ENCODE results near the gene AFG1L.
"Not testable (repeated sequence)": the region's sequence is repeated elsewhere in the genome, so short reads cannot be mapped to it uniquely, and the experiment has no call there.

Gene AFG1L

DNA sequence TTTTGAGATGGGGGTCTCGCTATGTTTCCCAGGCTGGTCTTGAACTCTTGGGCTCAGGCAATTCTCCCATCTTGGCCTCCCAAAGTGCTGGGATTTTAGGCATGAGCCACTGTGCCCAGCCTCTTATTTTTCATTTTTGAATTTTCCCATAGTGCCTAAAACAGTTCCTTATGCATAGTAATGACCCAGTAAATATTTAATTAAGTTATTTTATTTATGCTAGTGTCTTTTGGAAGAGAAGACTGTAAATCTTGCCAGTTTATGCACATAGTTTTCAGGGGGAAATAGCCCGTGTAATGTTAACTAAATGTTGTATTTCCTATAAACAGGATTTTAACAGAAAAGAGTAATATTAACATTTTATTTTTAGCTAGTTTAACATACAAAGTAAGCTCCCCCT is 60.3 kb downstream of the AFG1L start:
- DNase-seq: no peak

DNA sequence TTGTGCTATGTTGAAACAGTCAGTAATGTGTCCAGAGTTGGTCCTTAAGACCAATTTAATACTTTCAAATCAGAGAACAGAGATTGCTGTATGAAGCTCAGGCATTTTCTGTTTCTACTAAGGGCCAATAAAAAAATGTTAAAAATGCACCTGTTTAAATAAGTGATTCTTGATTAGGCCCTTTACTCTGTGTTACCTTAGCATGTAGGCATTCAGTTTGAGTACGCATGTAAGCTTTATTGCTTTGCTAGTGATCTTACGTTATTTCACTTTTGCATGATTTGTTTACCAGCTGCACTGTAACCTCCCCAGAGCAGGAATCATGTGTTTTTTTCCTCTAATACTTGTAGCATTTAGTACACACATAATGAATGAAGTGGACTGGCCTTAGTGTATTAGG is 61.0 kb downstream of the AFG1L start:
- DNase-seq: no peak

DNA sequence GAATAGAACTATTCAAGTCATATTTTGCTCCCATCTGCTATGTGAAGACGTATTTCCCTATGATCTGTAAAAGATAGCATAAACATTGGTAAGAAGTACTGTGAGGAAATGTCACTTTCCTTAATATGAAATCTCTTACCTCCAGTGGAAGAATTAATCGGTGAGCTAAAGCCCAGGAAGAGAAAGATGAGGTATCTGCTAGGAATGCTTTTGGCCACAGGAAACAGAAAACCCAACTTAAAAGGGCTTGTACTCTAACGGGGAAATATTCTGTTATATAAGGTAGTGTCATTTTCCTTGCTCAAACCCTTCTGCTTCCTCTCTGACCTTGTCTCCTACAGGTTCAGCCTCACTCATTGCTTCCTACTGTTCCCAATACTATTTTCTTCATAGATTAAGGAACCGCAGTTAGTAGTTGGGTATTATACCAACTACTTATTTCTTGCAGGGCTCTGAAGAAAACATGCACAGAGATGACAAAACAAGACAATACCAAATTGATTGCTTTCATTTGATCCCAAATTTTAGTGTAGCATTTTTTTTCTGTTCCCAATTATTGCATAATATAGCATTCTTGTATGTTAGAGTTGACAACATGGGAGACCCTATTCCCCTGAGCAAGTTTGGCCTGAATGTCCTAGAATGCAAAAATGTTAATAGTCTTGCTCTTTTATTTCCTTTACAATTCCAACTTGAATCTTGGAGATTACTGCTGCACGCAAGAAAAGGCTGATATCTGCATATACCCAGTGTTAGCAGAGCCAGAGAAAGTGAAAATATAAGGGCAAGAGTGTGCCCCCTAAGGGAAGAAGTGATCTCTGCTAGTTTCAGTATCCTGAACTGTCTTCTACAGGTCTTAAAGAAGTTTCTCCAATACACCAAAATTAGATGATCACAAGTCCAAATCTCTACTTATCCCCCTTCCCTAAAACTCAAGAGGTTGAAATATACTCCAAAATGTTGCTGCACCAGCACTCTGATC is 65.3 kb downstream of the AFG1L start:
- DNase-seq: no peak

DNA sequence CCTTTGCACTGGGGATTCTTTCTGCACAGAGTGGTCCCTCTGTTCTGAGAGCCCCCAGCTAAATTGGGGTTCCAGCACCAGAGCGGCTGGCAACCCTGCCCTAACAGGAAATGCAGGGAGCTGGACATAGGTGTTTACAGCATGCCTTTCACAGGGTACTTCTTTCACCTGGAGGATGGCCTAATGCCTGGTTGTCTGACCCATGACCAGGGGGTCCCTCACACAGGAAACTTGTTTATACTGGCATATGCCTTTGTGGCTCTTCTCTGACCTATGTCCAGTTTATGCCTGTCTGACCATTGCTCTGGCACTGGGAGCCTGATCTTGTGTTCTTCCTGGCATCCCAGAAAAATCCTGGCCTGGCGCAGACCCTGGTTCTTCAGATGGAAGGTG is 66.1 kb downstream of the AFG1L start:
- DNase-seq: no peak

DNA sequence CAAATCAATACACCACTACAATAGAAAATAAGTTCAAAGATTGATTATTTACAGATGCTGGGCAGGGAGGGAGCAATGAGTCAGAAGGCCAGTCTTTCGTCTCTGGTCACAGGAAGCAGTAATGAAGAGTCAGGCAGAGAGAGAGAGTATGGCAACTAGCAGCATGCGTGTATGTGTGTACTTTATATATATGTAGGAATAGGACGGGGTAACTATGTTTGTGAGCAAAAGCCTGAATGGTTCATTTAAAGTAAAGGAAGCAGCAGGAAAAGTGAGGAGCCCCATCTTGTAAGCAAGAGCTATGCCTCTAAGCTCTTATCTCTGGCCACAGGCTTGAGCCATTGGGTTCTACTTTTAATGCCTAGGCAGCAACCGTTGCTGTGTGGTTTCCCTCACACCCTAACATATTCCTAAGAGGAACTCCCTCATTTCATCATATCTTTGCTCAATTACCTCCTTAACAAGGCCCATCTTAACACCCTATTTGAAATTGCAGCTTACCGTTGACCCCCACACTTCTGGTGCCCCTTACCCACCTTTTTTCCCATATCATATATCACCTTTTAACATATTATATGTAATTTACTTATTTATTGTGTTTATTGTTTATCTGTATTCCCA is 66.6 kb downstream of the AFG1L start:
- DNase-seq: no peak

DNA sequence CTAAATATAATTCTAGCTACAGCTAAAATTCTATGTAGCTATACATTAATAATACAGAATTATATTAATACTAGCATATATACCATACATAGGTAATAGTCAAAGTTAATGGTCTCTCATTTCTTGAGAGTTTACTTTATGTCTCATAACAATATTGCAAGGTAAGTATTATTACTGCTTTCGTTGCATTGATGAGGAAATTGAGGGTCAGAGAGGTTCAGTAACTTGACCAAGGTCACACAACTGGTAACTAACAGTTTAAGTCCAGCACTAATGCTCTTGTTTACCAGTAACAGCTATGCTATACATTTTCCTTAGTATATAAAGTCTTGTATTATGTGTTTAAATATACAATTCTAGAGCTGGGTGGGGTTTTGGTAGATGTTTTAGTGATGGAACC is 67.6 kb downstream of the AFG1L start:
- no peak for DNase-seq

DNA sequence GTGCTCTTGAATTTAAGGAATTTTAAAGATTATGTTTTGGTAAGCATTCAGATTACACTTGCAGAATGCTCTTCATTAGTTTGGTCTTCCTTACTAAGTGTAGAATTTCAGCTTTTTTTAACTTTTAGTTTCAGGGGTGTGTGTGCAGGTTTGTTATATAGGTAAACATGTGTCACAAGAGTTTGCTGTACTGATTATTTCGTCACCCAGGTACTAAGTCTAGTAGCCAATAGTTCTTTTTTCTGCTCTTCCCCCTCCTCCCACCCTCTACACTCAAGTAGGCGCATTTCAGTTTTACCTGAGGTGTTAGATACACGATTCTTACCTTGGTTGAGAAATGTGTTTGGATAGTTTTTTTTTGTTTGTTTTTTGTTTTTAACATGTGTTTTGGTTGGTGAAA is 68.3 kb downstream of the AFG1L start:
- no peak for DNase-seq

DNA sequence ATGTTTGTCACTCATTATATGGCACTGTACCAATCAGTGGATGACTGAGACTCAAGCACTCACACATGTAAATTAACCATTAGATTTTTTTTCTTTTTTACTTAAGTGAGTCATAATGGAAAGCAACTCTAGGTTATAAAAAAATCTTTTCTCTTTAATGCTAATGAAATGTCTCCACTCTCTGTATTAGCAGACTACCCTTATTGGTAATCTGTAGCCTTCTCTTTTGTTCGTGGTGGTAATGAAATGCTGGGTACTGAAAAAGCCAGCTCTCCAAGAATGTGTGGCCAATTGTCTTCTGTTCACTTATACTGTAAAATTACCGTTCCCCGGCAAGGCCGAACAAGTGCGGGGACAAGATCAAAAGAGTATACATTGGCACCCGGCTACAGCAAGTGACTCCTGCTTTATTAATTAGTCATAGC is 69.0 kb downstream of the AFG1L start:
- DNase-seq: no peak

DNA sequence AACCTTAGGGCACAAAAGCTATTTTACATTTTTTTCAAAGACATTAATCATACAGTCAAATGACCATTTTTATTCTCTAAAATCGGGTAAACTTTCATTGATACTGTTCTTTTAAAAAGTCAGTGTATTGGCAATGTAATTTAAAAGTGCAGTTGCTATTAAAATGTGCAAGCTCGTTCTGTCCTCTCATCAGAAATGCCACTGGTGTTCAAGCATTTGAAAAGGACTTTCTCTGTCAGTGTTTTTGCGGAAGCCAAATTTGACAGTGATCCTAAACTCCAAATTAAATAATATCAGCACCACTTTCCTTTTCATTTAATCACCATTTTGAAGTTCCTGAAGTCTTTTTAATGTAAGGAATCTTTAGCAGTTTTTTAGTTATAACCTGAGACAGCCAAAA is 69.6 kb downstream of the AFG1L start:
- no peak for DNase-seq

DNA sequence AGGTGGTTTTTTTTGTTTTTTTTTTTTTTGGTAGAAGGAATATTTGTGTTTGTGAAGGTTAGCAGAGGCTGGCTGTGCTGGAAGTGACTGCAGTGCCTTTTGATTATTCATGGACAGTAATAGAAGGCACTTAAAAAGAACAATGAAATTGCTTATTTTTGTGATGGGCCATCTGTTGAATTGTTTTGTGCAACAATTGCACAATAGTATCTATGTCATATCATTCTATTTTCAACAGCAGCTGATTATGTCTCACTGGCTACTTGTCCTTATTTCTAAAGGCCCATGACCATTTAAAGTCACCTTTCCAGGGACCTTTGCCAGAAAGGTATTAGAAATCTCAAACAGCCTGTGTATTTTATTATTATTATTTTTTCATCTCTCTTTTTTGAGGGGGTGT is 70.6 kb downstream of the AFG1L start:
- no peak for DNase-seq

DNA sequence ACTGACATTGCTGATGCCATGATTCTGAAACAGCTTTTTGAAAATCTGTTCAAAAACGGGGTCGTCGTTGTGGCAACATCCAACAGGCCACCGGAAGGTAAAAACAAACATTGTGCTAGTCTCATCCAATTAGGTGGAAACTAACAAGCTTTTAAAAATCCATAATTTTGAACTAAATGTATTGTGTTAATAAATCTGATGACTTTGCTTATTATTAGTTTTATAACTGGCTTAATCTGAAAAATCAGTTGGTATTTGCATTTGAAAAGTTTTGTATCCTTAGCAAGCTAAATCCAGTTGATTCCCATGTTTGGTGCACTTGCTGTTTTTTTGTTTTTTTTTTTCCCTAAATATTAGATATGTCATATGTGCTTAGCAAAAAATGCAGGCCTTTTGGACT is 71.4 kb downstream of the AFG1L start:
- DNase-seq: no peak

DNA sequence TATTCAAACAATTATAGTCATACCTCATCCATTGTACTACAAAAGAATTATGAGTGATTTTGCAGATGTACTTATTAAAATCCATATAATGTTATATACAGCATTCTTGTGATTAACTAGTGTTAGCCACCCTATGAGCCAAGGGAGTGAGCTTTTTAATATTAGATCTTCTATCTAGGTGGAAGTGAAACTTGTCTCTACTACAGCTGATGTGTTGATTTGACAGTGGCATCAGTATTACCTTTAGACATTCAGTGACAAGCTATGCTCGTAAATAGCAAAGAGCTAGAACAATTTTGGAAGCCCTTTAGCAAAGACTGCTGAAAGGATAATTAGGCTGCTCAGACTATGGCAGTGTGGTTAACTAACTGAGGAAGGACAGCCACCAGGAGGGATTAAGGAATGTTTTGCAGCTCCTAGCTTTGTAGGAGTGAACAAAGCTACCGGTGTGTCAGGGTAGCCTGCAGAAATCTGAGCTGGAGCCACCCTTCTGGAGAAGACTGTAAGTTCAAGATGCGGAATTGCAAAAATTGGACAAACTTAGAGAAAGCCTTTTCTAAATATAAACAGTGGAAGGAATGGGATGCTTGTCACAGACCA is 73.7 kb downstream of the AFG1L start:
- DNase-seq: no peak

DNA sequence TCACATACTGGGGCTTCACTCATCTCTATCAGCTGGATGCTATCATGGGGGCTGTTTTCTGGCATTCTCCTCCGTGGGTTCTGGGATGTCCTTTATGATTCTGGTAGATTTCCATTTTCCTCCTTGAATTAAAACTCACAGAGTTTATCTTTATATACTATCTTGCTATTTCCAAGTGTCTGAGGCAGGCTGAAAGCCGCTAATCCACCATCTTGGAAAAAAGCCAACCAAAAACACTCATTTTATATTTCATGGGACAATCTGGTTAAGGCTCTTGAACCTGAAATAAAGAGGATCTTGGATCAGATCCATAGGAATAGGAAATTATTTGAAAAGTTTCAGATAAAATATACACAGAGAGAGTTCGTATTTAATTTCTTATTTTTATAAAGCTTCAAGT is 86.0 kb downstream of the AFG1L start:
- no peak for DNase-seq

DNA sequence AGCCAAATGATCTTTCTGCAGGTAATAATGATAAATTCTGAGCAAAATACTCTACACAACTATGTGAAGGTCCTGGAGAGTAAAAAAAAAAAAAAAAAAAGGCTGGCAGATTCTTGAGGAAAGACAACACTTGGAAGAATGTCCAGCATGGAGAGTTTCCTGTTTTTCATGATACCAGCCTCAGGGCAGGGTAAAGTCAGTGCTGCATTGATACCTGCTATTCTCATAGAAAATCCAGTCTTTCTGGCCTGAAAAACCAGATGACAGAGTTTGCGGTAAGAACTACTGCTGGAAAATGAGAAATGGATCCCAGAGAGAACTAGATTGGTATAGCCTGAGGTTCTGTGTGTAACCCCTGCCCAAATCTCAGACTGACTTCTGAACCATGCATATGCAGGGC is 89.1 kb downstream of the AFG1L start:
- DNase-seq: no peak

DNA sequence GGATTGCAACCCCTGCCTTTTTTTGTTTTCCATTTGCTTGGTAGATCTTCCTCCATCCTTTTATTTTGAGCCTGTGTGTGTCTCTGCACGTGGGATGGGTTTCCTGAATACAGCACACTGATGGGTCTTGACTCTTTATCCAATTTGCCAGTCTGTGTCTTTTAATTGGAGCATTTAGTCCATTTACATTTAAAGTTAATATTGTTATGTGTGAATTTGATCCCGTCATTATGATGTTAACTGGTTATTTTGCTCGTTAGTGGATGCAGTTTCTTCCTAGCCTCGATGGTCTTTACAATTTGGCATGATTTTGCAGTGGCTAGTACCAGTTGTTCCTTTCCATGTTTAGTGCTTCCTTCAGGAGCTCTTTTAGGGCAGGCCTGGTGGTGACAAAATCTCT is 94.3 kb downstream of the AFG1L start:
- DNase-seq: not testable (repeated sequence)

DNA sequence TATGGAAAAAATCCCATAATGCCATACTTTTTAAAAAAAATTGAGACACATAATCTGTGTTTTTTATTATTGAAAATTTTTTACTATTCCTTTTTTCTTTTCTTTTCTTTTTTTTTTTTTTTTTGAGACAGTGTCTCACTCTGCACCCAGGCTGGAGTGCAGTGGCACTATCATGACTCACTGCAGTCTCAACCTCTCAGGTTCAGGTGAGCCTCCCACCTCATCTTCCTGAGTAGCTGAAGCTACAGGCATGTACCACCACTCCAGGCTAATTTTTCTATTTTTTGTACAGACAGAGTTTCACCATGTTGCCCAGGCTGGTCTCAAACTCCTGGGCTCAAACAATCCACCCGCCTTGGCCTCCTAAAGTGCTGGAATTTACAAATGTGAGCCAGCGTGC is 100.4 kb downstream of the AFG1L start:
- no peak for DNase-seq

DNA sequence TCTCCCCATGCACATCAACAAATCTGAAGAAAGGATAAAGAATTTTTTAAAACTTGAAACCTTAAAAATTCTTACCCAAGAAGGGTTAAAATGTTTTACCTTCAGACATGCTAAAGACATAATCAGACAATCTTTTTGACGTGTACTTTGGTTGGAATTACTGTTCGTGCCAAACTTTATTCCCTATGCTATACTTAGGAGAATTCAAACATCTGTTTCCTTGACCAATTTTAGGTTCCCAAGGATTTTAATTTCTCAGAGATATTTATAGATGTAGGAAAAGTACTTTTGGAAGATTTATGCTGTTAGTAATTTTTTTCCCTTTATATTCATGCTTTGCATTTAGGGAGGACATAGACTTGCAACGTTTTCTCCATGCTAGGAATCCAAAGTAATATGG is 108.4 kb downstream of the AFG1L start:
- no peak for DNase-seq

DNA sequence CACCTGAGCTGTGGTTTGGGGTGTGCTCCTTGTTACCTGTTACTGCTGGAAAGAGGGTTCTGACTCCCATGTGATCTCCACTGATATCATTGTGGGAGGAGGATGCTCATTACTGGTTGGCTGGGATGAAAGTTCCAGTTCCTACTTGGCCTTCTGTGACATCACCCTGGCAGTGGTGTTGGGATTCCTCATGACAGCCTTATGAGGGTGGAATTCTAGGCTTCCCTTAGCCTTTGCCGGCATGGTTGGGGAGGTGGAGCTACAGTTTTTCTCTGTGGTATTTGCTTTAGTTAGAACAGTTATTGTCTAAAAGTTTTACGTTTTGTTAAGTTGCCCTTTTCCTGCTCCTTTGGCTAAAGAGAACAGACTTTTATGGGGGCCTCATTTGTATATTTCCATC is 112.1 kb downstream of the AFG1L start:
- DNase-seq: no peak

DNA sequence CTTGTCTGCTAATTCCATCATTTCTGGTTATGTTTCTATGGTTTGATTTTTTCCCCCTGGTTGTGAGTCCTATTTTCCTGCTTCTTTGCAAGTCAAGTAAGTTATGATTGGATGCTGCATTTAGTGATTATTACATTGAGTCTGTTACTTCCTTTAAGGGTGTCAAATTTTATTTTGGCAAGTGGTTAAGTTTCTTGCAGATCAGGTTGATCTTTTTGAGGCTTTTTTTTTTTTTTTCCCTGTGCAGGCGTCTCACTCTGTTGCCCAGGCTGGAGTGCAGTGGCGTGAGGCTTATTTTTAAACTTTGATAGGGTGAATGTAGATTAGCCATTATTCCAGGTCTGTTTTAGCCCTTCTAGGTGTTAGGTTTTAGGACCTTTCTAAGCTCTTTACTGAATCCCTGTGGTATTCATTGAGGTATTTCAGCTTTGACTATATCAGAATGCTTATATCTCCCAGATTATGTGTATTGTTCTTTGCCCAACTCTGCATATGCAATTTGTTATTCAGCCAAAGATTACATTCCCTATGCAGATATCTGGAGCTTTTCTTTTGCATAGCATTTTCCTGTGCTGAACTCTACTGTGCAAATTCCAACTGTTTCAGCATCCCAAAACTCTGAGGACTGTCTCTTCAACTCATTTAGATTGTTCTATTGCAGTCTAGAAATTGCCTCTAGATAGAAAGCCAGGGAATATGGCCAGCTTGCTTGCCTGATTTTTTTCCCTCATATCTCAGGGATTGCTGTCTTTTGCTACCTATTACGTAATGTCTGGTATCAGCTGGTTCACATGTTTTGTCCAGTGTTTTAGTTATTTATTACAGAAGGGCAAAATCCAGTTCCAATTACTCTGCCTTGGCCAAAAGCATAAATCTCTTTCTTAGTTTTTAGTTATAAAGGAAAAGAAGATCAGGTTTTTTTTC is 113.3 kb downstream of the AFG1L start:
- DNase-seq: no peak

DNA sequence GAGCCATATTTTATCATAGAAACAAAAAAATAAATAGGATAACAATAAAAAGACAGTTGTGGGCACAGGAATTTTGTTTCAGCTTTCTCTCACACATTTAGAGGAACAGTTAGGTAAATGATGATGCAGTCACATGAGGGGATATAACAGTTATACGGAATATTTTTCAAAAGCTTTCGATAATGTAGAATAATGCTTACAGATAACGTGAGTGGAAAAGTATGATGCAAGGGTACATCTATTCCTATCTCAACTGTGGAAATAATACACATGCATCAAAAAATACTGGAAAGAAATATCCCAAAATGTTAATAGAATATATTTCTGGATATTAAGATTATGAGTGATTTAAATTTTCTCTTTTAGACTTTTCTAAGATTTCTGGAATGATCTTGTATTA is 114.0 kb downstream of the AFG1L start:
- DNase-seq: no peak

DNA sequence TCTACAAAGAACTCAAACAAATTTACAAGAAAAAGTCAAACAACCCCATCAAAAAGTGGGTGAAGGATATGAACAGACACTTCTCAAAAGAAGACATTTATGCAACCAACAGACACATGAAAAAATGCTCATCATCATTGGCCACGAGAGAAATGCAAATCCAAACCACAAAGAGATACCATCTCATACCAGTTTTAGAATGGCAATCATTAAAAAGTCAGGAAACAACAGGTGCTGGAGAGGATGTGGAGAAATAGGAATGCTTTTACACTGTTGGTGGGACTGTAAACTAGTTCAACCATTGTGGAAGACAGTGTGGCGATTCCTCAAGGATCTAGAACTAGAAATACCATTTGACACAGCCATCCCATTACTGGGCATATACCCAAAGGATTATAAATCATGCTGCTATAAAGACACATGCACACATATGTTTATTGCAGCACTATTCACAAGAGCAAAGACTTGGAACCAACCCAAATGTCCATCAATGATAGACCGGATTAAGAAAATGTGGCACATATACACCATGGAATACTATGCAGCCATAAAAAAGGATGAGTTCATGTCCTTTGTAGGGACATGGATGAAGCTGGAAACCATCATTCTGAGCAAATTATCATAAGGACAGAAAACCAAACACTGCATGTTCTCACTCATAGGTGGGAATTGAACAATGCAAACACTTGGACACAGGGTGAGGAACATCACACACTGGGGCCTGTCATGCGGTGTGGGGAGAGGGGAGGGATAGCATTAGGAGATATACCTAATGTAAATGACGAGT is 121.4 kb downstream of the AFG1L start:
- DNase-seq: not testable (repeated sequence)

DNA sequence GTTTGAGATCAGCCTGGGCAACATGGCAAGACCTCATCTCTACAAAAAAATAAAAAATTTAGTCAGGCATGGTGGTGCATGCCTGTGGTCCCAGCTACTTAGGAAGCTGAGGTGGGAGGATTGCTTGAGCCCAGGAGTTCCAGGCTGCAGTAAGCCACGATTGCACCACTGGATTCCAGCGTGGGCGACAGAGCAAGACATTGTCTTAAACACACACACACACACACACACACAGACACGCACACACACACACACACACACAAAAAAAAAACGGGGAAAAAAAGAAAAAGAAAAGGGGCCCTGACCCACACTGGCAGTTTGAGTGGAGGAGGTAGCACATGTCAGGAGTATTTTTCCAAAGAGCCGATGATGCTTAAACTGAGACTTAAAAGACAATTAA is 122.2 kb downstream of the AFG1L start:
- DNase-seq: no peak

All from activated CD4-positive, CD25-positive, alpha-beta regulatory T cell (primary cell).